ENCODE measurements around the gene EDC4.

DNA sequence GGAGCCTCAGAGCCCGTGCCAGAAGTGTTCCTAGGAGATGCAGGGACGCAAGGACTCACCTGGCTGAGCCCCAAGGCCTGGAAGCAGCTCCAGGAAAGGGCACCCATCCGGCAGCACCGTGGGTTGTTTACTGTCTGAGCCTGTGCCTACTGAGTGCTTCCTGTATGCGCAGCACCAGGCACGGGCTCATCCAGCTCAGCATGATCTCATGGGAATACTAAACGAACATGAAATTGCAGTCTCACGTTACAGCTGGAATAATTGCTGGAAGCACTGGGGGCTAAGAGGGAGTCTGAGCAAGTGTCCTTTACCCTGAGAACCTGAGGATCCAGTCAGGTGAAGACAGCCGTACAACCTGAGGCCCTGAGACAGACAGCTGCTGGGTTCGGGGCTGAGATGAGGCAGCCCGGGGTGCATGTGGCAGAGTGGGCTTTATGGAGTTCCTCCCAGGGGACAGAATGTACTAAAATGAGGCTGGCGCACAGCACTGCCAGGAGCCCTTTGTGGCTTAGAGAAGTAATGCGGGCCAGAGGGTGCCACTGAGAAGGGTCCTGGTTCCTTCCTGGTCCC, 53.4 kb downstream of the EDC4 start:
- peak in 1 of 2 experiments; percentile 22; a peak in 1 of 4 replicates for TF ChIP-seq CTCF (conservative IDR thresholded peaks at IDR 0.05; ENCODE audit: low read depth in 2 of 2)
- TF ChIP-seq EZH2 (IDR thresholded peaks at IDR 0.05; ENCODE audit: low read depth, unreplicated experiment) = no peak
- no peak for TF ChIP-seq EZH2phosphoT487 (IDR thresholded peaks at IDR 0.05; ENCODE audit: unreplicated experiment)
- no peak for TF ChIP-seq POLR2AphosphoS5 (IDR thresholded peaks at IDR 0.05; ENCODE audit: low read depth)
- no peak for TF ChIP-seq REST (IDR thresholded peaks at IDR 0.05; ENCODE audit: unreplicated experiment)
- no peak for TF ChIP-seq STAT1 (IDR thresholded peaks at IDR 0.05; ENCODE audit: unreplicated experiment)
- no peak for TF ChIP-seq ZNF114 (CRISPR knock-in tag; IDR thresholded peaks at IDR 0.05)
- TF ChIP-seq JUNB (IDR thresholded peaks at IDR 0.05; ENCODE audit: unreplicated experiment) = no peak
- TF ChIP-seq, protein P1, sequence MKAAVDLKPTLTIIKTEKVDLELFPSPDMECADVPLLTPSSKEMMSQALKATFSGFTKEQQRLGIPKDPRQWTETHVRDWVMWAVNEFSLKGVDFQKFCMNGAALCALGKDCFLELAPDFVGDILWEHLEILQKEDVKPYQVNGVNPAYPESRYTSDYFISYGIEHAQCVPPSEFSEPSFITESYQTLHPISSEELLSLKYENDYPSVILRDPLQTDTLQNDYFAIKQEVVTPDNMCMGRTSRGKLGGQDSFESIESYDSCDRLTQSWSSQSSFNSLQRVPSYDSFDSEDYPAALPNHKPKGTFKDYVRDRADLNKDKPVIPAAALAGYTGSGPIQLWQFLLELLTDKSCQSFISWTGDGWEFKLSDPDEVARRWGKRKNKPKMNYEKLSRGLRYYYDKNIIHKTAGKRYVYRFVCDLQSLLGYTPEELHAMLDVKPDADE (IDR thresholded peaks at IDR 0.05) = no peak

All from GM23338 (cell line).